GM19035 (cell line): ENCODE measurements around the gene RAB5A.
"Not testable (repeated sequence)": the region's sequence is repeated elsewhere in the genome, so short reads cannot be mapped to it uniquely, and the experiment has no call there.

Source experiments
- ATAC-seq: cut with Tn5 transposase; IDR thresholded peaks from one replicate; pipeline ENCODE4 v1.9.1; 2021; ENCODE audit not compliant: unreplicated experiment

The RAB5A gene

GRCh38 chr3:19946832-19947548, at the start of gene RAB5A:
Gene RAB5A, plus strand, starts transcription at chr3:19947097. Its CDS starts 3,802 bp downstream, at chr3:19950899.
- ATAC-seq: peak; percentile 95

- ATAC-seq: no peak
These were observed 48.2 kb upstream of the RAB5A start for GRCh38 chr3:19898721-19899120.

GRCh38 chr3:19899264-19899663, 47.6 kb upstream of the RAB5A start:
- no peak for ATAC-seq

GRCh38 chr3:19899833-19900232, 47.1 kb upstream of the RAB5A start:
- not testable (repeated sequence) for ATAC-seq

- ATAC-seq: no peak
These were observed 45.6 kb upstream of the RAB5A start for GRCh38 chr3:19901337-19901736.

- ATAC-seq: no peak
These were observed 45.0 kb upstream of the RAB5A start for GRCh38 chr3:19901918-19902317.

GRCh38 chr3:19903649-19904048, 43.2 kb upstream of the RAB5A start:
- ATAC-seq: no peak

- ATAC-seq: no peak
These were observed 39.4 kb upstream of the RAB5A start for GRCh38 chr3:19907523-19907922.

- ATAC-seq: no peak
These were observed 35.4 kb upstream of the RAB5A start for GRCh38 chr3:19911452-19911851.

- no peak for ATAC-seq
These were observed 29.7 kb upstream of the RAB5A start for GRCh38 chr3:19917167-19917566.

GRCh38 chr3:19920401-19921080, 26.4 kb upstream of the RAB5A start:
- ATAC-seq: no peak

- peak; percentile 75 for ATAC-seq
These were observed 15.7 kb upstream of the RAB5A start for GRCh38 chr3:19931180-19931692.

GRCh38 chr3:19931767-19932188, 15.1 kb upstream of the RAB5A start:
- peak; percentile 50 for ATAC-seq

- ATAC-seq: no peak
These were observed 14.5 kb upstream of the RAB5A start for GRCh38 chr3:19932422-19932821.

- ATAC-seq: no peak
These were observed 12.8 kb upstream of the RAB5A start, which contains the start of gene EFHB for GRCh38 chr3:19934098-19934566. Gene EFHB, minus strand, starts transcription at chr3:19934217. Its CDS starts 199 bp downstream, at chr3:19934018.

- no peak for ATAC-seq
These were observed 9.2 kb upstream of the RAB5A start for GRCh38 chr3:19937459-19938294.

- no peak for ATAC-seq
These were observed 8.6 kb upstream of the RAB5A start for GRCh38 chr3:19938295-19938627.

- ATAC-seq: no peak
These were observed 6.3 kb upstream of the RAB5A start for GRCh38 chr3:19940643-19941042.

- ATAC-seq: no peak
These were observed 1.4 kb upstream of the RAB5A start for GRCh38 chr3:19945534-19945933.

GRCh38 chr3:19945969-19946831, 697 bp upstream of the RAB5A start:
- peak; percentile 6 for ATAC-seq
